Frontal cortex (tissue), 4 donors: Measurements from ENCODE around the gene VPS39. TPM values are rescaled to one million over a fixed set of nuclear protein-coding genes. Genes with fewer than 3 reads are reported as not detected.

Experiments
- DNase-seq, 2 donors: peaks; one replicate each; pipeline ENCODE4 v3.0.0; 2012; ENCODE audit warnings: low spot score in 2 of 2
- FAIRE-seq: peaks from 2 replicates; lab custom pipeline; 2012; peaks lifted over from hg19 to GRCh38; lab: Jason Lieb, UNC
- total RNA-seq: library from RNA; depleted of rRNA; stranded (reverse); fragments of >200 nt; gene quantifications from one replicate; pipeline ENCODE4 v1.2.3, GENCODE V29; 2014
- donor health status: control.
- donor health status: control.
- donor health status: control.

VPS39 gene
- total RNA-seq, 1 donor from 2014 or later: 54.2 TPM

- DNase-seq (no peak), FAIRE-seq (no peak)
Observed at GRCh38 chr15:42133886-42134502, 74.1 kb downstream of the VPS39 start.

- DNase-seq: no peak
- no peak for FAIRE-seq
Observed at GRCh38 chr15:42133356-42133755, 74.7 kb downstream of the VPS39 start.

- DNase-seq: no peak
- no peak for FAIRE-seq
Observed at GRCh38 chr15:42131826-42132806, 76.0 kb downstream of the VPS39 start.

GRCh38 chr15:42131006-42131405, 77.1 kb downstream of the VPS39 start:
- DNase-seq (no peak), FAIRE-seq (no peak)

GRCh38 chr15:42130246-42130986, 77.7 kb downstream of the VPS39 start:
- no peak for DNase-seq
- FAIRE-seq: no peak

GRCh38 chr15:42129364-42129763, 78.7 kb downstream of the VPS39 start:
- no peak for FAIRE-seq
- DNase-seq: no peak

GRCh38 chr15:42128476-42128875, 79.6 kb downstream of the VPS39 start:
- FAIRE-seq: no peak

GRCh38 chr15:42123546-42123945, 84.6 kb downstream of the VPS39 start:
- DNase-seq (no peak), FAIRE-seq (no peak)

More at GRCh38 chr15:42128476-42128875, 79.6 kb downstream of the VPS39 start:
- no peak for DNase-seq

- FAIRE-seq (no peak), DNase-seq (no peak)
Observed at GRCh38 chr15:42121682-42122081, 86.4 kb downstream of the VPS39 start.

GRCh38 chr15:42121021-42121420, 87.1 kb downstream of the VPS39 start:
- no peak for DNase-seq
- no peak for FAIRE-seq

GRCh38 chr15:42120285-42120684, 87.8 kb downstream of the VPS39 start:
- DNase-seq: no peak
- FAIRE-seq: no peak

GRCh38 chr15:42119446-42119760, 88.7 kb downstream of the VPS39 start:
- FAIRE-seq: no peak
- DNase-seq: no peak

- DNase-seq (no peak), FAIRE-seq (no peak)
Observed at GRCh38 chr15:42118650-42119445, 89.3 kb downstream of the VPS39 start.

- no peak for DNase-seq
- FAIRE-seq: no peak
Observed at GRCh38 chr15:42111924-42112323, 96.2 kb downstream of the VPS39 start.

- no peak for FAIRE-seq
Observed at GRCh38 chr15:42110367-42110766, 97.7 kb downstream of the VPS39 start.

GRCh38 chr15:42108806-42109205, 99.3 kb downstream of the VPS39 start:
- no peak for DNase-seq
- FAIRE-seq: no peak

More at GRCh38 chr15:42110367-42110766, 97.7 kb downstream of the VPS39 start:
- DNase-seq: no peak
